HepG2 (cell line): ENCODE results near the gene ACAD11. TPM values are rescaled to one million over a fixed set of nuclear protein-coding genes. Genes with fewer than 3 reads are reported as not detected.

Experiments used
- EED ChIP-seq: sonication (generic); formaldehyde crosslinking; IDR thresholded peaks from 2 replicates; pipeline ENCODE4 v1.5.0; 2020; ENCODE audit warnings: mild to moderate bottlenecking, missing genetic modification reagents
- GZF1 ChIP-seq: sonication (generic); formaldehyde crosslinking; IDR thresholded peaks from 2 replicates; pipeline ENCODE4 v1.5.1; 2020; ENCODE audit warnings: mild to moderate bottlenecking, missing genetic modification reagents
- HOXA7 ChIP-seq: sonication (generic); formaldehyde crosslinking; IDR thresholded peaks from 2 replicates; pipeline ENCODE4 v1.8.1; 2022; ENCODE audit warnings: mild to moderate bottlenecking, missing genetic modification reagents, moderate library complexity
- SOX5 ChIP-seq: IDR thresholded peaks from 2 replicates; pipeline ENCODE4 v1.6.1; 2016; ENCODE audit warnings: borderline replicate concordance
- YY1 ChIP-seq: IDR thresholded peaks from 2 replicates; pipeline ENCODE4 v1.6.1; 2011; ENCODE audit warnings: low read length, low read depth, moderate library complexity, mild to moderate bottlenecking; ENCODE audit not compliant: insufficient read depth, insufficient replicate concordance
- ZSCAN31 ChIP-seq: sonication (generic); formaldehyde crosslinking; IDR thresholded peaks from 2 replicates; pipeline ENCODE4 v1.5.0; 2020; ENCODE audit warnings: low read depth, mild to moderate bottlenecking, missing genetic modification reagents
- polyA plus RNA-seq, 8 experiments: library from polyadenylated mRNA; depleted of rRNA in 3 of 8; stranded (reverse) in 7 of 8; unstranded in 1 of 8; fragments of >200 nt; fragmentation: Illumina TruSeq in 4 of 8; extraction: Trizol in 4 of 8; gene quantifications; 2 replicates each; pipeline versions ENCODE4 v1.2.1 to v1.2.3, GENCODE V29; 2011 to 2016; ENCODE audit warnings: low read depth in 4 of 8, missing spikeins in 1 of 8, mixed read lengths in 1 of 8; ENCODE audit not compliant: insufficient read depth in 1 of 8
- total RNA-seq, 5 experiments: library from RNA; depleted of rRNA; stranded (reverse); fragments of >200 nt; fragmentation: Illumina TruSeq; extraction: Trizol; gene quantifications; 2 replicates each; pipeline ENCODE4 v1.2.3, GENCODE V29; 2016; ENCODE audit warnings: low read depth in 1 of 5
- TF ChIP-seq, protein P1 (sequence below): sonication (generic); formaldehyde crosslinking; IDR thresholded peaks from 2 replicates; pipeline ENCODE4 v1.4.0; 2020; ENCODE audit warnings: missing genetic modification reagents
- TF ChIP-seq, protein P2 (sequence below): sonication (generic); formaldehyde crosslinking; IDR thresholded peaks from 2 replicates; pipeline ENCODE4 v1.9.0; 2021; ENCODE audit warnings: mild to moderate bottlenecking, missing genetic modification reagents
- TF ChIP-seq, protein P3 (sequence below): sonication (generic); formaldehyde crosslinking; IDR thresholded peaks from 2 replicates; pipeline ENCODE4 v1.4.0; 2020; ENCODE audit warnings: missing genetic modification reagents
- TF ChIP-seq, protein P4 (sequence below): sonication (generic); formaldehyde crosslinking; IDR thresholded peaks from 2 replicates; pipeline ENCODE4 v1.4.0; 2020; ENCODE audit warnings: mild to moderate bottlenecking, missing genetic modification reagents, borderline replicate concordance
- TF ChIP-seq, protein P5 (sequence below): sonication (generic); formaldehyde crosslinking; IDR thresholded peaks from 2 replicates; pipeline ENCODE4 v1.5.0; 2020; ENCODE audit warnings: mild to moderate bottlenecking, missing genetic modification reagents

The ACAD11 gene
- total and polyA plus RNA-seq, 2 of the 13 experiments (the other 11 are each of a cell fraction or from before 2014, with no cell fraction given): 30.6 to 56.9 TPM

DNA sequence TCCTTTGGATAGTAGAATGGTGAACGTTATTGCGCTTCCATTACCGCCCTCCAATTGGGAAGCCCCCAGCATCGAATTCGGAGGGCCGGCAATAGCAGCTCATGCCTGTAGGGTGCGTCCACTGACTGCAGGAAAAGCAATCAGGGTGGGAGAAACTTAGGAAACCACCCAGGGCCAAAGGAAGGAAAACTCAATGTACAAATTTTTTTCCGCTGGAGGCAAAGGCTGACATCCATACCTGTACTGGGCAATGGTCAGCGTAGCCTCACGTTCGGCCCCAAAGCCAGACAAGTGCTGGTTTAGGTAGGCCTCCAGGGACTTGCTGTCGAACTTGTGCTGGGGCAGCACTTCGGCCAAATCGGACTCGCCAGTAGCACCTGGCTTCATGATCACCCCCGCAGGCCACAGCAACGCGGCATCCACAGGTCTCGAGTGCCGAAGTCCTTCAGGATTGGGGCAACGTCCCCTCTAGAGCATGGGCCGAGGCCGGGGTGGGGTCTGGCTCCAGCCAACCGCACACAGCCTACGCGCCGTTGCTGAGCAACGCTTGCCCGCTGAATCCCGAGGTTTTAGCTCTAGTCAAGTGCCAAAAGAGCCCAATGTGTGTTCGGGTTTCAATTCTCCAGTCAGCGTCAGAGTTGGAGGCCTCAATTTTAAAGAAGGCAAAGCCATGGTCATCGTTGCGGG, at the start of gene ACAD11 (continued):
- TF ChIP-seq SOX5 (CRISPR knock-in tag): no peak
- TF ChIP-seq, protein P1, sequence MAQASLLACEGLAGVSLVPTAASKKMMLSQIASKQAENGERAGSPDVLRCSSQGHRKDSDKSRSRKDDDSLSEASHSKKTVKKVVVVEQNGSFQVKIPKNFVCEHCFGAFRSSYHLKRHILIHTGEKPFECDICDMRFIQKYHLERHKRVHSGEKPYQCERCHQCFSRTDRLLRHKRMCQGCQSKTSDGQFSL: 0 out of 2 replicates have a peak, but pooled peaks have one; percentile 43
- no peak for TF ChIP-seq EED (CRISPR knock-in tag)
- TF ChIP-seq, protein P2, sequence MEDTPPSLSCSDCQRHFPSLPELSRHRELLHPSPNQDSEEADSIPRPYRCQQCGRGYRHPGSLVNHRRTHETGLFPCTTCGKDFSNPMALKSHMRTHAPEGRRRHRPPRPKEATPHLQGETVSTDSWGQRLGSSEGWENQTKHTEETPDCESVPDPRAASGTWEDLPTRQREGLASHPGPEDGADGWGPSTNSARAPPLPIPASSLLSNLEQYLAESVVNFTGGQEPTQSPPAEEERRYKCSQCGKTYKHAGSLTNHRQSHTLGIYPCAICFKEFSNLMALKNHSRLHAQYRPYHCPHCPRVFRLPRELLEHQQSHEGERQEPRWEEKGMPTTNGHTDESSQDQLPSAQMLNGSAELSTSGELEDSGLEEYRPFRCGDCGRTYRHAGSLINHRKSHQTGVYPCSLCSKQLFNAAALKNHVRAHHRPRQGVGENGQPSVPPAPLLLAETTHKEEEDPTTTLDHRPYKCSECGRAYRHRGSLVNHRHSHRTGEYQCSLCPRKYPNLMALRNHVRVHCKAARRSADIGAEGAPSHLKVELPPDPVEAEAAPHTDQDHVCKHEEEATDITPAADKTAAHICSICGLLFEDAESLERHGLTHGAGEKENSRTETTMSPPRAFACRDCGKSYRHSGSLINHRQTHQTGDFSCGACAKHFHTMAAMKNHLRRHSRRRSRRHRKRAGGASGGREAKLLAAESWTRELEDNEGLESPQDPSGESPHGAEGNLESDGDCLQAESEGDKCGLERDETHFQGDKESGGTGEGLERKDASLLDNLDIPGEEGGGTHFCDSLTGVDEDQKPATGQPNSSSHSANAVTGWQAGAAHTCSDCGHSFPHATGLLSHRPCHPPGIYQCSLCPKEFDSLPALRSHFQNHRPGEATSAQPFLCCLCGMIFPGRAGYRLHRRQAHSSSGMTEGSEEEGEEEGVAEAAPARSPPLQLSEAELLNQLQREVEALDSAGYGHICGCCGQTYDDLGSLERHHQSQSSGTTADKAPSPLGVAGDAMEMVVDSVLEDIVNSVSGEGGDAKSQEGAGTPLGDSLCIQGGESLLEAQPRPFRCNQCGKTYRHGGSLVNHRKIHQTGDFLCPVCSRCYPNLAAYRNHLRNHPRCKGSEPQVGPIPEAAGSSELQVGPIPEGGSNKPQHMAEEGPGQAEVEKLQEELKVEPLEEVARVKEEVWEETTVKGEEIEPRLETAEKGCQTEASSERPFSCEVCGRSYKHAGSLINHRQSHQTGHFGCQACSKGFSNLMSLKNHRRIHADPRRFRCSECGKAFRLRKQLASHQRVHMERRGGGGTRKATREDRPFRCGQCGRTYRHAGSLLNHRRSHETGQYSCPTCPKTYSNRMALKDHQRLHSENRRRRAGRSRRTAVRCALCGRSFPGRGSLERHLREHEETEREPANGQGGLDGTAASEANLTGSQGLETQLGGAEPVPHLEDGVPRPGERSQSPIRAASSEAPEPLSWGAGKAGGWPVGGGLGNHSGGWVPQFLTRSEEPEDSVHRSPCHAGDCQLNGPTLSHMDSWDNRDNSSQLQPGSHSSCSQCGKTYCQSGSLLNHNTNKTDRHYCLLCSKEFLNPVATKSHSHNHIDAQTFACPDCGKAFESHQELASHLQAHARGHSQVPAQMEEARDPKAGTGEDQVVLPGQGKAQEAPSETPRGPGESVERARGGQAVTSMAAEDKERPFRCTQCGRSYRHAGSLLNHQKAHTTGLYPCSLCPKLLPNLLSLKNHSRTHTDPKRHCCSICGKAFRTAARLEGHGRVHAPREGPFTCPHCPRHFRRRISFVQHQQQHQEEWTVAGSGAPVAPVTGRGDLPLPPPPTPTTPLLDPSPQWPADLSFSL: no peak
- TF ChIP-seq ZSCAN31 (CRISPR knock-in tag): 0 out of 2 replicates have a peak, but pooled peaks have one; percentile 27
- TF ChIP-seq, protein P3, sequence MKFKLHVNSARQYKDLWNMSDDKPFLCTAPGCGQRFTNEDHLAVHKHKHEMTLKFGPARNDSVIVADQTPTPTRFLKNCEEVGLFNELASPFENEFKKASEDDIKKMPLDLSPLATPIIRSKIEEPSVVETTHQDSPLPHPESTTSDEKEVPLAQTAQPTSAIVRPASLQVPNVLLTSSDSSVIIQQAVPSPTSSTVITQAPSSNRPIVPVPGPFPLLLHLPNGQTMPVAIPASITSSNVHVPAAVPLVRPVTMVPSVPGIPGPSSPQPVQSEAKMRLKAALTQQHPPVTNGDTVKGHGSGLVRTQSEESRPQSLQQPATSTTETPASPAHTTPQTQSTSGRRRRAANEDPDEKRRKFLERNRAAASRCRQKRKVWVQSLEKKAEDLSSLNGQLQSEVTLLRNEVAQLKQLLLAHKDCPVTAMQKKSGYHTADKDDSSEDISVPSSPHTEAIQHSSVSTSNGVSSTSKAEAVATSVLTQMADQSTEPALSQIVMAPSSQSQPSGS (CRISPR knock-in tag): no peak
- no peak for TF ChIP-seq HOXA7
- peak; percentile 28 for TF ChIP-seq YY1
- 0 out of 2 replicates have a peak, but pooled peaks have one; percentile 17 for TF ChIP-seq GZF1
- TF ChIP-seq, protein P4, sequence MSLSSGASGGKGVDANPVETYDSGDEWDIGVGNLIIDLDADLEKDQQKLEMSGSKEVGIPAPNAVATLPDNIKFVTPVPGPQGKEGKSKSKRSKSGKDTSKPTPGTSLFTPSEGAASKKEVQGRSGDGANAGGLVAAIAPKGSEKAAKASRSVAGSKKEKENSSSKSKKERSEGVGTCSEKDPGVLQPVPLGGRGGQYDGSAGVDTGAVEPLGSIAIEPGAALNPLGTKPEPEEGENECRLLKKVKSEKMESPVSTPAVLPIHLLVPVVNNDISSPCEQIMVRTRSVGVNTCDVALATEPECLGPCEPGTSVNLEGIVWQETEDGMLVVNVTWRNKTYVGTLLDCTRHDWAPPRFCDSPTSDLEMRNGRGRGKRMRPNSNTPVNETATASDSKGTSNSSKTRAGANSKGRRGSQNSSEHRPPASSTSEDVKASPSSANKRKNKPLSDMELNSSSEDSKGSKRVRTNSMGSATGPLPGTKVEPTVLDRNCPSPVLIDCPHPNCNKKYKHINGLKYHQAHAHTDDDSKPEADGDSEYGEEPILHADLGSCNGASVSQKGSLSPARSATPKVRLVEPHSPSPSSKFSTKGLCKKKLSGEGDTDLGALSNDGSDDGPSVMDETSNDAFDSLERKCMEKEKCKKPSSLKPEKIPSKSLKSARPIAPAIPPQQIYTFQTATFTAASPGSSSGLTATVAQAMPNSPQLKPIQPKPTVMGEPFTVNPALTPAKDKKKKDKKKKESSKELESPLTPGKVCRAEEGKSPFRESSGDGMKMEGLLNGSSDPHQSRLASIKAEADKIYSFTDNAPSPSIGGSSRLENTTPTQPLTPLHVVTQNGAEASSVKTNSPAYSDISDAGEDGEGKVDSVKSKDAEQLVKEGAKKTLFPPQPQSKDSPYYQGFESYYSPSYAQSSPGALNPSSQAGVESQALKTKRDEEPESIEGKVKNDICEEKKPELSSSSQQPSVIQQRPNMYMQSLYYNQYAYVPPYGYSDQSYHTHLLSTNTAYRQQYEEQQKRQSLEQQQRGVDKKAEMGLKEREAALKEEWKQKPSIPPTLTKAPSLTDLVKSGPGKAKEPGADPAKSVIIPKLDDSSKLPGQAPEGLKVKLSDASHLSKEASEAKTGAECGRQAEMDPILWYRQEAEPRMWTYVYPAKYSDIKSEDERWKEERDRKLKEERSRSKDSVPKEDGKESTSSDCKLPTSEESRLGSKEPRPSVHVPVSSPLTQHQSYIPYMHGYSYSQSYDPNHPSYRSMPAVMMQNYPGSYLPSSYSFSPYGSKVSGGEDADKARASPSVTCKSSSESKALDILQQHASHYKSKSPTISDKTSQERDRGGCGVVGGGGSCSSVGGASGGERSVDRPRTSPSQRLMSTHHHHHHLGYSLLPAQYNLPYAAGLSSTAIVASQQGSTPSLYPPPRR (CRISPR knock-in tag): no peak
- TF ChIP-seq, protein P5, sequence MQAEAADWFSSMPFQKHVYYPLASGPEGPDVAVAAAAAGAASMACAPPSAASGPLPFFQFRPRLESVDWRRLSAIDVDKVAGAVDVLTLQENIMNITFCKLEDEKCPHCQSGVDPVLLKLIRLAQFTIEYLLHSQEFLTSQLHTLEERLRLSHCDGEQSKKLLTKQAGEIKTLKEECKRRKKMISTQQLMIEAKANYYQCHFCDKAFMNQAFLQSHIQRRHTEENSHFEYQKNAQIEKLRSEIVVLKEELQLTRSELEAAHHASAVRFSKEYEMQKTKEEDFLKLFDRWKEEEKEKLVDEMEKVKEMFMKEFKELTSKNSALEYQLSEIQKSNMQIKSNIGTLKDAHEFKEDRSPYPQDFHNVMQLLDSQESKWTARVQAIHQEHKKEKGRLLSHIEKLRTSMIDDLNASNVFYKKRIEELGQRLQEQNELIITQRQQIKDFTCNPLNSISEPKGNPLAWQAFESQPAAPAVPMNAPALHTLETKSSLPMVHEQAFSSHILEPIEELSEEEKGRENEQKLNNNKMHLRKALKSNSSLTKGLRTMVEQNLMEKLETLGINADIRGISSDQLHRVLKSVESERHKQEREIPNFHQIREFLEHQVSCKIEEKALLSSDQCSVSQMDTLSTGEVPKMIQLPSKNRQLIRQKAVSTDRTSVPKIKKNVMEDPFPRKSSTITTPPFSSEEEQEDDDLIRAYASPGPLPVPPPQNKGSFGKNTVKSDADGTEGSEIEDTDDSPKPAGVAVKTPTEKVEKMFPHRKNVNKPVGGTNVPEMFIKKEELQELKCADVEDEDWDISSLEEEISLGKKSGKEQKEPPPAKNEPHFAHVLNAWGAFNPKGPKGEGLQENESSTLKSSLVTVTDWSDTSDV (CRISPR knock-in tag): no peak
